Measurements from ENCODE around the gene FILIP1L. TPM values are rescaled to one million over a fixed set of nuclear protein-coding genes. Genes with fewer than 3 reads are reported as not detected.

FILIP1L gene
- total RNA-seq, 1 experiment from 2014 or later = 0.17 TPM

DNA sequence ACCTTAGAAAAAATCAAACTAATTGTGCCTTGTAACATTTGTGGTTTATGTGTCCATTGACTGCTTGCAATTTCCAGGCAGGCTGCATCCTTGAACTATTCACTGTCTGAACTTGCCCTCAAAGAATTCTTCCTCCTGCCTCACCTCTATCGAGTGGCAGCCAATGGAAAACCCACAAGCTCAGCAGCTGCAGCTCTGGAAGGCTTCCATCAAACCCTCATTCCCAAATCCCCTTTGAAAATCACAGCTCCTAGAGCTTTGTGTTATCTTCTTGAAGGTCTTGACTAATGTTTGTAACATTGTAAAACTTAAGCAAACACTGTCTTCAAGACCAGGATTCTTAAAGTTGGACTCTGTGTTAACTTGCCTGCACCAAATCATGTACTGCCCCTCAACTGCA is 81.1 kb downstream of the FILIP1L start:
- no peaks in the 10 kb centered on the region for H3K27me3 ChIP-seq (ENCODE audit: insufficient read depth, low read length)
- CTCF ChIA-PET = no interaction called here
- no peak overlapping the region for H2AFZ ChIP-seq (ENCODE audit: low read depth, low read length, poor library complexity, severe bottlenecking)
- ATAC-seq (no peak), DNase-seq (ENCODE audit: low read depth, low spot score) (no peak)
- H3K9me2 ChIP-seq (ENCODE audit: insufficient read depth) = no peaks in the 10 kb centered on the region
- intact Hi-C loops (cut with micrococcal nuclease) = no loop called here
- RAD21 ChIA-PET (ENCODE audit: low non-redundant PET in 1 of 2, low total read pairs in 2 of 2, uncharacterized antibody in 2 of 2, unreplicated experiment in 2 of 2) = no interaction called here
- no peaks in the 10 kb centered on the region for H4K20me1 ChIP-seq (ENCODE audit: insufficient read depth)
- no peaks in the 10 kb centered on the region for H3K4me1 ChIP-seq (ENCODE audit: control insufficient read depth in 1 of 2, insufficient read depth in 2 of 2, low read length in 2 of 2)
- BruUV-seq (replicated peaks) = no TSS peak
- TF ChIP-seq FOSL1 (IDR thresholded peaks at IDR 0.05; ENCODE audit: low read depth) (no peak), TCF7L2 (IDR thresholded peaks at IDR 0.05; ENCODE audit: borderline replicate concordance, extremely low read depth, insufficient read depth, insufficient read length) (no peak), ELF1 (IDR thresholded peaks at IDR 0.05; ENCODE audit: borderline replicate concordance, low read depth) (no peak), SRF (IDR thresholded peaks at IDR 0.05; ENCODE audit: low read depth) (no peak), CEBPB (IDR thresholded peaks at IDR 0.05; ENCODE audit: low read depth) (no peak), EZH2phosphoT487 (IDR thresholded peaks at IDR 0.05; ENCODE audit: borderline replicate concordance) (no peak), SIN3A (IDR thresholded peaks at IDR 0.05; ENCODE audit: low read depth) (no peak), CBX3 (IDR thresholded peaks at IDR 0.05; ENCODE audit: low read depth) (no peak), ZFX (IDR thresholded peaks at IDR 0.05) (no peak), YY1 (IDR thresholded peaks at IDR 0.05; ENCODE audit: extremely low read depth, insufficient replicate concordance, low read depth, low read length) (no peak), JUND (IDR thresholded peaks at IDR 0.05) (no peak), EGR1 (IDR thresholded peaks at IDR 0.05; ENCODE audit: low read depth) (no peak), ZBTB33 (IDR thresholded peaks at IDR 0.05; ENCODE audit: extremely low read depth, insufficient replicate concordance, low read length) (no peak), SP1 (IDR thresholded peaks at IDR 0.05; ENCODE audit: low read depth) (no peak), ZNF274 (IDR thresholded peaks at IDR 0.05; ENCODE audit: low read depth, low read length) (no peak), EZH2 (IDR thresholded peaks at IDR 0.05) (no peak), RAD21 (IDR thresholded peaks at IDR 0.05; ENCODE audit: low read depth) (no peak), POLR2A (IDR thresholded peaks at IDR 0.05; ENCODE audit: borderline replicate concordance, extremely low read depth, insufficient read depth, insufficient read length) (no peak)
- TF ChIP-seq, protein P1, sequence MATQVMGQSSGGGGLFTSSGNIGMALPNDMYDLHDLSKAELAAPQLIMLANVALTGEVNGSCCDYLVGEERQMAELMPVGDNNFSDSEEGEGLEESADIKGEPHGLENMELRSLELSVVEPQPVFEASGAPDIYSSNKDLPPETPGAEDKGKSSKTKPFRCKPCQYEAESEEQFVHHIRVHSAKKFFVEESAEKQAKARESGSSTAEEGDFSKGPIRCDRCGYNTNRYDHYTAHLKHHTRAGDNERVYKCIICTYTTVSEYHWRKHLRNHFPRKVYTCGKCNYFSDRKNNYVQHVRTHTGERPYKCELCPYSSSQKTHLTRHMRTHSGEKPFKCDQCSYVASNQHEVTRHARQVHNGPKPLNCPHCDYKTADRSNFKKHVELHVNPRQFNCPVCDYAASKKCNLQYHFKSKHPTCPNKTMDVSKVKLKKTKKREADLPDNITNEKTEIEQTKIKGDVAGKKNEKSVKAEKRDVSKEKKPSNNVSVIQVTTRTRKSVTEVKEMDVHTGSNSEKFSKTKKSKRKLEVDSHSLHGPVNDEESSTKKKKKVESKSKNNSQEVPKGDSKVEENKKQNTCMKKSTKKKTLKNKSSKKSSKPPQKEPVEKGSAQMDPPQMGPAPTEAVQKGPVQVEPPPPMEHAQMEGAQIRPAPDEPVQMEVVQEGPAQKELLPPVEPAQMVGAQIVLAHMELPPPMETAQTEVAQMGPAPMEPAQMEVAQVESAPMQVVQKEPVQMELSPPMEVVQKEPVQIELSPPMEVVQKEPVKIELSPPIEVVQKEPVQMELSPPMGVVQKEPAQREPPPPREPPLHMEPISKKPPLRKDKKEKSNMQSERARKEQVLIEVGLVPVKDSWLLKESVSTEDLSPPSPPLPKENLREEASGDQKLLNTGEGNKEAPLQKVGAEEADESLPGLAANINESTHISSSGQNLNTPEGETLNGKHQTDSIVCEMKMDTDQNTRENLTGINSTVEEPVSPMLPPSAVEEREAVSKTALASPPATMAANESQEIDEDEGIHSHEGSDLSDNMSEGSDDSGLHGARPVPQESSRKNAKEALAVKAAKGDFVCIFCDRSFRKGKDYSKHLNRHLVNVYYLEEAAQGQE (IDR thresholded peaks at IDR 0.05; ENCODE audit: low read depth) = no peak
- H3K4me2 ChIP-seq (ENCODE audit: low read length) = no peak overlapping the region
- H3K79me2 ChIP-seq (ENCODE audit: insufficient read depth, low read length) = no peaks in the 10 kb centered on the region
- H3K9ac ChIP-seq (ENCODE audit: low read length) = no peak overlapping the region
- H3K4me3 ChIP-seq (replicated peaks in 1 of 2; ENCODE audit: low read depth in 1 of 2, low read length in 2 of 2) = no peak overlapping the region
- POLR2A ChIA-PET = no interaction called here
- H3K27ac ChIP-seq (ENCODE audit: low read depth, low read length) = no peak overlapping the region
- H3K9me3 ChIP-seq (ENCODE audit: control insufficient read depth in 1 of 2, insufficient read depth in 1 of 2, low read depth in 1 of 2, low read length in 2 of 2) = no peaks in the 10 kb centered on the region
- no peaks in the 10 kb centered on the region for H3K36me3 ChIP-seq (ENCODE audit: control insufficient read depth in 1 of 2, insufficient read depth in 2 of 2, low read length in 2 of 2)

Data from HCT116 (cell line).